ENCODE results near the gene ING3.

DNA sequence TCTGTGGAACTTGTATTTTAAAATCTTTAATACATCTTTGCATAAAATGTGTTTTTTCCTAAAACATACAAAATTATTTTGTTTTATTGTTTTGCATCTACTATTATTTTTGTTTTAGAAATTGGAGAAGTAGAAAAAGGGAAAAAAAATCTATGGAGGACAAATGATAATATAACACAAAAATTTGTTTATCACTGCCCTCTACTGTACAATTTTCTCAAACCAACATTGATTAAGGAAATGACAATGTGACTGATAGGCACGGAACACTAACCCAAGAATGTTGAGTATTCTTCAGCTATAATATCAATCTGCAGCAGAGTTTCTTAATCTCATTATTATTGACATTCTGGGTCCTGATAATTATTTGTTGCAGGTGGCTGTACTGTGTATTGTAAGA lies 9.5 kb upstream of the ING3 start:
- TF ChIP-seq, protein P1, sequence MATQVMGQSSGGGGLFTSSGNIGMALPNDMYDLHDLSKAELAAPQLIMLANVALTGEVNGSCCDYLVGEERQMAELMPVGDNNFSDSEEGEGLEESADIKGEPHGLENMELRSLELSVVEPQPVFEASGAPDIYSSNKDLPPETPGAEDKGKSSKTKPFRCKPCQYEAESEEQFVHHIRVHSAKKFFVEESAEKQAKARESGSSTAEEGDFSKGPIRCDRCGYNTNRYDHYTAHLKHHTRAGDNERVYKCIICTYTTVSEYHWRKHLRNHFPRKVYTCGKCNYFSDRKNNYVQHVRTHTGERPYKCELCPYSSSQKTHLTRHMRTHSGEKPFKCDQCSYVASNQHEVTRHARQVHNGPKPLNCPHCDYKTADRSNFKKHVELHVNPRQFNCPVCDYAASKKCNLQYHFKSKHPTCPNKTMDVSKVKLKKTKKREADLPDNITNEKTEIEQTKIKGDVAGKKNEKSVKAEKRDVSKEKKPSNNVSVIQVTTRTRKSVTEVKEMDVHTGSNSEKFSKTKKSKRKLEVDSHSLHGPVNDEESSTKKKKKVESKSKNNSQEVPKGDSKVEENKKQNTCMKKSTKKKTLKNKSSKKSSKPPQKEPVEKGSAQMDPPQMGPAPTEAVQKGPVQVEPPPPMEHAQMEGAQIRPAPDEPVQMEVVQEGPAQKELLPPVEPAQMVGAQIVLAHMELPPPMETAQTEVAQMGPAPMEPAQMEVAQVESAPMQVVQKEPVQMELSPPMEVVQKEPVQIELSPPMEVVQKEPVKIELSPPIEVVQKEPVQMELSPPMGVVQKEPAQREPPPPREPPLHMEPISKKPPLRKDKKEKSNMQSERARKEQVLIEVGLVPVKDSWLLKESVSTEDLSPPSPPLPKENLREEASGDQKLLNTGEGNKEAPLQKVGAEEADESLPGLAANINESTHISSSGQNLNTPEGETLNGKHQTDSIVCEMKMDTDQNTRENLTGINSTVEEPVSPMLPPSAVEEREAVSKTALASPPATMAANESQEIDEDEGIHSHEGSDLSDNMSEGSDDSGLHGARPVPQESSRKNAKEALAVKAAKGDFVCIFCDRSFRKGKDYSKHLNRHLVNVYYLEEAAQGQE (IDR thresholded peaks at IDR 0.05; ENCODE audit: insufficient read depth in 1 of 2, low read depth in 2 of 2, low read length in 2 of 2) = no peak
- no peak for TF ChIP-seq POLR2AphosphoS5 (IDR thresholded peaks at IDR 0.05; ENCODE audit: low read depth, low read length)
- TF ChIP-seq TAF1 (IDR thresholded peaks at IDR 0.05; ENCODE audit: borderline replicate concordance, insufficient read depth, low read length) = no peak
- no peak for TF ChIP-seq FOXP2 (optimal IDR thresholded peaks at IDR 0.05; ENCODE audit: borderline replicate concordance, extremely low read depth, extremely low read length, insufficient read depth)
- TF ChIP-seq SIN3A (IDR thresholded peaks at IDR 0.05; ENCODE audit: borderline replicate concordance, insufficient read depth, low read length) = no peak

Measured in PFSK-1 (cell line).